ENCODE results near the gene KRT1.

KRT1 gene

GRCh38 chr12:52657250-52657902 is 22.8 kb downstream of the KRT1 start:
- H3K36me3 ChIP-seq (ENCODE audit: control insufficient read depth in 5 of 5, insufficient read depth in 5 of 5, low read length in 5 of 5), result no peaks in the 10 kb centered on the region
- H3K27ac ChIP-seq (ENCODE audit: low read depth, low read length), result no peak overlapping the region

GRCh38 chr12:52656616-52657015 is 23.6 kb downstream of the KRT1 start:
- H3K4me3 ChIP-seq (ENCODE audit: low read depth in 1 of 5, low read length in 5 of 5), result no peak overlapping the region
- no peak overlapping the region for H3K27ac ChIP-seq (ENCODE audit: low read depth, low read length)
- no peaks in the 10 kb centered on the region for H3K36me3 ChIP-seq (ENCODE audit: control insufficient read depth in 5 of 5, insufficient read depth in 5 of 5, low read length in 5 of 5)
- H3K27me3 ChIP-seq (ENCODE audit: control insufficient read depth in 5 of 5, insufficient read depth in 4 of 5, low read length in 5 of 5), result peaks cover 3 to 21% (median 19%) of the 10 kb centered on the region in 5 donors
- no peaks in the 10 kb centered on the region for H3K4me1 ChIP-seq (ENCODE audit: control insufficient read depth in 5 of 5, insufficient read depth in 5 of 5, low read length in 5 of 5)
- no peak overlapping the region for H3K9ac ChIP-seq (ENCODE audit: low read length in 5 of 5)
- H3K9me3 ChIP-seq (ENCODE audit: control insufficient read depth in 5 of 5, low read length in 5 of 5), result peaks cover 0 to 2% (median 0%) of the 10 kb centered on the region in 5 donors

More at GRCh38 chr12:52657250-52657902, 22.8 kb downstream of the KRT1 start:
- Histone ChIP-seq H3K27me3 (ENCODE audit: control insufficient read depth in 5 of 5, insufficient read depth in 4 of 5, low read length in 5 of 5) (peaks cover 3 to 21% (median 19%) of the 10 kb centered on the region in 5 donors), H3K4me3 (ENCODE audit: low read depth in 1 of 5, low read length in 5 of 5) (no peak overlapping the region), H3K4me1 (ENCODE audit: control insufficient read depth in 5 of 5, insufficient read depth in 5 of 5, low read length in 5 of 5) (no peaks in the 10 kb centered on the region), H3K9ac (ENCODE audit: low read length in 5 of 5) (no peak overlapping the region), H3K9me3 (ENCODE audit: control insufficient read depth in 5 of 5, low read length in 5 of 5) (no peaks in the 10 kb centered on the region)

GRCh38 chr12:52655720-52656124 is 24.5 kb downstream of the KRT1 start:
- no peak overlapping the region for H3K9ac ChIP-seq (ENCODE audit: low read length in 5 of 5)
- no peak overlapping the region for H3K27ac ChIP-seq (ENCODE audit: low read depth, low read length)
- peaks cover under 1 to 4% (median 1%) of the 10 kb centered on the region in 5 donors for H3K4me1 ChIP-seq (ENCODE audit: control insufficient read depth in 5 of 5, insufficient read depth in 5 of 5, low read length in 5 of 5)
- H3K4me3 ChIP-seq (ENCODE audit: low read depth in 1 of 5, low read length in 5 of 5), result no peak overlapping the region
- peaks cover 0 to 2% (median 0%) of the 10 kb centered on the region in 5 donors for H3K9me3 ChIP-seq (ENCODE audit: control insufficient read depth in 5 of 5, low read length in 5 of 5)
- peaks cover 3 to 21% (median 19%) of the 10 kb centered on the region in 5 donors for H3K27me3 ChIP-seq (ENCODE audit: control insufficient read depth in 5 of 5, insufficient read depth in 4 of 5, low read length in 5 of 5)
- H3K36me3 ChIP-seq (ENCODE audit: control insufficient read depth in 5 of 5, insufficient read depth in 5 of 5, low read length in 5 of 5), result no peaks in the 10 kb centered on the region

GRCh38 chr12:52655251-52655650 is 25.0 kb downstream of the KRT1 start:
- Histone ChIP-seq H3K4me3 (ENCODE audit: low read depth in 1 of 5, low read length in 5 of 5) (no peak overlapping the region), H3K27ac (ENCODE audit: low read depth, low read length) (no peak overlapping the region), H3K9ac (ENCODE audit: low read length in 5 of 5) (no peak overlapping the region), H3K27me3 (ENCODE audit: control insufficient read depth in 5 of 5, insufficient read depth in 4 of 5, low read length in 5 of 5) (peaks cover 3 to 21% (median 19%) of the 10 kb centered on the region in 5 donors), H3K9me3 (ENCODE audit: control insufficient read depth in 5 of 5, low read length in 5 of 5) (peaks cover 0 to 2% (median 0%) of the 10 kb centered on the region in 5 donors), H3K36me3 (ENCODE audit: control insufficient read depth in 5 of 5, insufficient read depth in 5 of 5, low read length in 5 of 5) (no peaks in the 10 kb centered on the region), H3K4me1 (ENCODE audit: control insufficient read depth in 5 of 5, insufficient read depth in 5 of 5, low read length in 5 of 5) (peaks cover 1 to 8% (median 5%) of the 10 kb centered on the region in 5 donors)

GRCh38 chr12:52651726-52652261 is 28.4 kb downstream of the KRT1 start, which contains the start of gene KRT2:
TSS of gene KRT2 (minus strand) at chr12:52652211. CDS start at chr12:52652142, 69 bp downstream.
- Histone ChIP-seq H3K9me3 (ENCODE audit: control insufficient read depth in 5 of 5, low read length in 5 of 5) (peaks cover 0 to 2% (median 0%) of the 10 kb centered on the region in 5 donors), H3K36me3 (ENCODE audit: control insufficient read depth in 5 of 5, insufficient read depth in 5 of 5, low read length in 5 of 5) (no peaks in the 10 kb centered on the region), H3K4me1 (ENCODE audit: control insufficient read depth in 5 of 5, insufficient read depth in 5 of 5, low read length in 5 of 5) (peaks cover 1 to 10% (median 5%) of the 10 kb centered on the region in 5 donors), H3K9ac (ENCODE audit: low read length in 5 of 5) (no peak within 1 kb of the TSS), H3K4me3 (ENCODE audit: low read depth in 1 of 5, low read length in 5 of 5) (no peak within 1 kb of the TSS), H3K27ac (ENCODE audit: low read depth, low read length) (no peak within 1 kb of the TSS), H3K27me3 (ENCODE audit: control insufficient read depth in 5 of 5, insufficient read depth in 4 of 5, low read length in 5 of 5) (peaks cover 3 to 10% (median 6%) of the 10 kb centered on the region in 5 donors)

GRCh38 chr12:52650520-52651081 is 29.6 kb downstream of the KRT1 start:
- Histone ChIP-seq H3K4me3 (ENCODE audit: low read depth in 1 of 5, low read length in 5 of 5) (peak overlapping the region in 2 of 5 donors; percentile 10 to 11), H3K9ac (ENCODE audit: low read length in 5 of 5) (no peak overlapping the region), H3K4me1 (ENCODE audit: control insufficient read depth in 5 of 5, insufficient read depth in 5 of 5, low read length in 5 of 5) (peaks cover 1 to 10% (median 5%) of the 10 kb centered on the region in 5 donors), H3K9me3 (ENCODE audit: control insufficient read depth in 5 of 5, low read length in 5 of 5) (peaks cover 0 to 2% (median 0%) of the 10 kb centered on the region in 5 donors), H3K27ac (ENCODE audit: low read depth, low read length) (no peak overlapping the region), H3K36me3 (ENCODE audit: control insufficient read depth in 5 of 5, insufficient read depth in 5 of 5, low read length in 5 of 5) (no peaks in the 10 kb centered on the region), H3K27me3 (ENCODE audit: control insufficient read depth in 5 of 5, insufficient read depth in 4 of 5, low read length in 5 of 5) (peaks cover 2 to 6% (median 3%) of the 10 kb centered on the region in 5 donors)

GRCh38 chr12:52649066-52649465 is 31.1 kb downstream of the KRT1 start:
- Histone ChIP-seq H3K36me3 (ENCODE audit: control insufficient read depth in 5 of 5, insufficient read depth in 5 of 5, low read length in 5 of 5) (no peaks in the 10 kb centered on the region), H3K27me3 (ENCODE audit: control insufficient read depth in 5 of 5, insufficient read depth in 4 of 5, low read length in 5 of 5) (peaks cover 0 to 3% (median 0%) of the 10 kb centered on the region in 5 donors), H3K9ac (ENCODE audit: low read length in 5 of 5) (no peak overlapping the region), H3K27ac (ENCODE audit: low read depth, low read length) (no peak overlapping the region), H3K4me3 (ENCODE audit: low read depth in 1 of 5, low read length in 5 of 5) (no peak overlapping the region), H3K9me3 (ENCODE audit: control insufficient read depth in 5 of 5, low read length in 5 of 5) (peaks cover 0 to 2% (median 0%) of the 10 kb centered on the region in 5 donors), H3K4me1 (ENCODE audit: control insufficient read depth in 5 of 5, insufficient read depth in 5 of 5, low read length in 5 of 5) (peaks cover 1 to 10% (median 5%) of the 10 kb centered on the region in 5 donors)

GRCh38 chr12:52648012-52648550 is 32.1 kb downstream of the KRT1 start:
- H3K4me3 ChIP-seq (ENCODE audit: low read depth in 1 of 5, low read length in 5 of 5), result no peak overlapping the region
- peaks cover 0 to 2% (median 0%) of the 10 kb centered on the region in 5 donors for H3K9me3 ChIP-seq (ENCODE audit: control insufficient read depth in 5 of 5, low read length in 5 of 5)

GRCh38 chr12:52647601-52648000 is 32.6 kb downstream of the KRT1 start:
- Histone ChIP-seq H3K27me3 (ENCODE audit: control insufficient read depth in 5 of 5, insufficient read depth in 4 of 5, low read length in 5 of 5) (peaks cover 0 to 13% (median 5%) of the 10 kb centered on the region in 5 donors), H3K27ac (ENCODE audit: low read depth, low read length) (no peak overlapping the region), H3K9me3 (ENCODE audit: control insufficient read depth in 5 of 5, low read length in 5 of 5) (peaks cover 0 to 2% (median 0%) of the 10 kb centered on the region in 5 donors)

More at GRCh38 chr12:52648012-52648550, 32.1 kb downstream of the KRT1 start:
- Histone ChIP-seq H3K27me3 (ENCODE audit: control insufficient read depth in 5 of 5, insufficient read depth in 4 of 5, low read length in 5 of 5) (peaks cover 0 to 12% (median 5%) of the 10 kb centered on the region in 5 donors), H3K36me3 (ENCODE audit: control insufficient read depth in 5 of 5, insufficient read depth in 5 of 5, low read length in 5 of 5) (no peaks in the 10 kb centered on the region), H3K9ac (ENCODE audit: low read length in 5 of 5) (no peak overlapping the region), H3K4me1 (ENCODE audit: control insufficient read depth in 5 of 5, insufficient read depth in 5 of 5, low read length in 5 of 5) (peaks cover 1 to 10% (median 5%) of the 10 kb centered on the region in 5 donors), H3K27ac (ENCODE audit: low read depth, low read length) (no peak overlapping the region)

More at GRCh38 chr12:52647601-52648000, 32.6 kb downstream of the KRT1 start:
- Histone ChIP-seq H3K36me3 (ENCODE audit: control insufficient read depth in 5 of 5, insufficient read depth in 5 of 5, low read length in 5 of 5) (no peaks in the 10 kb centered on the region), H3K4me1 (ENCODE audit: control insufficient read depth in 5 of 5, insufficient read depth in 5 of 5, low read length in 5 of 5) (peaks cover 1 to 10% (median 5%) of the 10 kb centered on the region in 5 donors), H3K9ac (ENCODE audit: low read length in 5 of 5) (no peak overlapping the region), H3K4me3 (ENCODE audit: low read depth in 1 of 5, low read length in 5 of 5) (no peak overlapping the region)

All from subcutaneous abdominal adipose tissue (tissue), 5 donors.